ENCODE measurements around the gene RYR1. TPM values are rescaled to one million over a fixed set of nuclear protein-coding genes. Genes with fewer than 3 reads are reported as not detected.

The RYR1 gene
- total RNA-seq, 1 donor from 2014 or later = 9.3 TPM

DNA sequence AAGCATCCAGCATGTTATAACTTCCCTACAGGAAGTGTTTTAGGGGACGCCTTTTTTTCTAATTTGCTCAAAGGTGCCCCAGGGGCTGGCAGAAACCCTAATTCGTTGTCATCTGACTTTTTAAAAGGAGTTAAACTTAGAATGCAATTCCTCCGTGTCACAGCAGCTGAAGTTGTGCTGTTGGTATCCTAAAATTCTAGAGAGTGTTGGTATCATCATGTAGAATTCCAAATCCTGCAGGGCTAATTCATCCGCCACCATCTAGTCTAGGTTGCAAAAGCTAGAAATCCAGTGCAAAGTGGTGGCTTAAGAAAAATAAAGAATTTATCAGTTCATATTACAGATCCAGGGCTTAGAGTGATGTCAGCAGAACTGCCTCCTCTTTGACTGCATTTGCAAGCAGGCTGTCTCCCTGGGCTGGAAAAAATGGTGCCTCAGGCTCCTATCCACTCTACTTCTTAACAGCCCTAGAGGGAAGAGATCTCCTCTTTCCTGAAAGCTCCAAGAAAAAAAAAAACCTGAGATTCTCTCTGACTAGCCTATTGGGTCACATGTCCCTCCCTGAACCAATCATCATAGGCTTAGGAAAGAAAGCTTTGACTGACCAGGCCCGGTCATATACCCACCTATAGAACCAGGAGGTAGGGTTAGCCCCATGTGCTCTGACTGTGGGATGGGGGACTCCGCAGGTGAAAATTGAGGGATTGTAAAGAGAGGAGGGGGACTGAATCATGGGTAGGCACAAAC lies 111.3 kb downstream of the RYR1 start:
- Mint-ChIP-seq H3K4me3 (no peak overlapping the region), H3K27me3 (no peaks in the 10 kb centered on the region), H3K9me3 (peaks cover 5% of the 10 kb centered on the region), H3K27ac (peak overlapping the region; percentile 0), H3K4me1 (ENCODE audit: unreplicated experiment) (peaks cover 6% of the 10 kb centered on the region), H3K36me3 (no peaks in the 10 kb centered on the region)
- no peak for DNase-seq (ENCODE audit: extremely low spot score, unreplicated experiment)
- TF ChIP-seq, protein P1, sequence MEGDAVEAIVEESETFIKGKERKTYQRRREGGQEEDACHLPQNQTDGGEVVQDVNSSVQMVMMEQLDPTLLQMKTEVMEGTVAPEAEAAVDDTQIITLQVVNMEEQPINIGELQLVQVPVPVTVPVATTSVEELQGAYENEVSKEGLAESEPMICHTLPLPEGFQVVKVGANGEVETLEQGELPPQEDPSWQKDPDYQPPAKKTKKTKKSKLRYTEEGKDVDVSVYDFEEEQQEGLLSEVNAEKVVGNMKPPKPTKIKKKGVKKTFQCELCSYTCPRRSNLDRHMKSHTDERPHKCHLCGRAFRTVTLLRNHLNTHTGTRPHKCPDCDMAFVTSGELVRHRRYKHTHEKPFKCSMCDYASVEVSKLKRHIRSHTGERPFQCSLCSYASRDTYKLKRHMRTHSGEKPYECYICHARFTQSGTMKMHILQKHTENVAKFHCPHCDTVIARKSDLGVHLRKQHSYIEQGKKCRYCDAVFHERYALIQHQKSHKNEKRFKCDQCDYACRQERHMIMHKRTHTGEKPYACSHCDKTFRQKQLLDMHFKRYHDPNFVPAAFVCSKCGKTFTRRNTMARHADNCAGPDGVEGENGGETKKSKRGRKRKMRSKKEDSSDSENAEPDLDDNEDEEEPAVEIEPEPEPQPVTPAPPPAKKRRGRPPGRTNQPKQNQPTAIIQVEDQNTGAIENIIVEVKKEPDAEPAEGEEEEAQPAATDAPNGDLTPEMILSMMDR (conservative IDR thresholded peaks at IDR 0.05) = peak; percentile 76

DNA sequence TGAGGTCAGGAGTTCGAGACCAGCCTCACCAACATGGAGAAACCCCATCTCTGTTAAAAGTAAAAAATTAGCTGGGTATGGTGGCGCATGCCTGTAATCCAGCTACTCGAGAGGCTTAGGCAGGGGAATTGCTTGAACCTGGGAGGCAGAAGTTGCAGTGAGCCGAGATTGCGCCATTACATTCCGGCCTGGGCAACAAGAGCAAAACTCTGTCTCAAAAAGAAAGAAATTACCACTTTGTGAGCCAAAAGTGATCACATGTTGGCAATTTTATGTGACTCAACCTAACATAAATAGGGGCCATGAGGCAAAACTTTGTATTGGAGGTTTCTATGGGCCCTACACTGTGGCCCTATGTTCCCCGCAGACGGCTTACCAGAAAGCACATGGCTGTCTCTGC lies 112.1 kb downstream of the RYR1 start:
- TF ChIP-seq, protein P1 (conservative IDR thresholded peaks at IDR 0.05) = no peak
- H3K36me3 Mint-ChIP-seq = no peaks in the 10 kb centered on the region
- H3K4me3 Mint-ChIP-seq = no peak overlapping the region
- H3K27ac Mint-ChIP-seq = no peak overlapping the region
- no peak for DNase-seq (ENCODE audit: extremely low spot score, unreplicated experiment)
- no peaks in the 10 kb centered on the region for H3K27me3 Mint-ChIP-seq
- H3K9me3 Mint-ChIP-seq = peaks cover 5% of the 10 kb centered on the region
- peaks cover 6% of the 10 kb centered on the region for H3K4me1 Mint-ChIP-seq (ENCODE audit: unreplicated experiment)

DNA sequence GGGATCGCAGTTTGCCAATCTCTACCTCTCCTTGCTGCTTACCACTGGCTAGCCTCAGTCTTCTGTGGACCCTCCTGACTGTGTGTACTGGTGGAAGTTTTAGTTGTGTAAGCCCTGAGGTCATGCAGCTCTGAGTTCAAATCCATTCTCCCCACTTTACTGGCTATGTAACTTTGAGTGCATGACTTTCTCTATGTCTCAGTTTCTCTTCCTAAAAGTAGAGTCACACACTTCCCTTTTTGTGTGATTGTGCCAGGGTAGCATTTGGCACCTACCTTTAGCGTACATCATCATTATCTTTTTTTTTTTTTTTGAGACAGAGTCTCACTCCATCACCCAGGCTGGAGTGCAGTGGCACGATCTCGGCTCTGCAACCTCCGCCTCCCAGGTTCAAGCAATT lies 113.9 kb downstream of the RYR1 start:
- peaks cover 6% of the 10 kb centered on the region for H3K4me1 Mint-ChIP-seq (ENCODE audit: unreplicated experiment)
- H3K27me3 Mint-ChIP-seq = peaks cover 4% of the 10 kb centered on the region
- H3K27ac Mint-ChIP-seq = no peak overlapping the region
- peaks cover 5% of the 10 kb centered on the region for H3K9me3 Mint-ChIP-seq
- no peak for DNase-seq (ENCODE audit: extremely low spot score, unreplicated experiment)
- TF ChIP-seq, protein P1 (conservative IDR thresholded peaks at IDR 0.05) = no peak
- no peak overlapping the region for H3K4me3 Mint-ChIP-seq
- H3K36me3 Mint-ChIP-seq = no peaks in the 10 kb centered on the region

DNA sequence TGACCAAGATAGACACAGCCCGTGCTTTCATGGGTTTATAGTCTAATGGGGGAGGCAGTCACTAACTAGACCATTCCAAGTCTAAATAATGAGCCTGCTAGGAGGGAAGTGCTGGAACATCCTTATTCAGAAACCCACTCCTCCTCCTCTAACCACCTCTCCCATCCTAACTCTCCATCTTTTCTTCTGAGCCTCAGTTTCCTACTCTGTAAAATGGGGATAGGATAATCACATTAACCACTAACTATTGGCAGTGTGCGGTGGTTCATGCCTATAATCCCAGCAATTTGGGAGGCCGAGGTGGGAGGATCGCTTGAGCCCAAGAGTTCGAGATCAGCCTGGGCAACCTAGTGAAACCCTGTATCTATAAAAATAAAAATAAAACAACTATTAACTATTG lies 115.6 kb downstream of the RYR1 start:
- no peaks in the 10 kb centered on the region for H3K36me3 Mint-ChIP-seq
- DNase-seq (ENCODE audit: extremely low spot score, unreplicated experiment) = no peak
- H3K9me3 Mint-ChIP-seq = peaks cover 4% of the 10 kb centered on the region
- peaks cover 4% of the 10 kb centered on the region for H3K27me3 Mint-ChIP-seq
- H3K4me1 Mint-ChIP-seq (ENCODE audit: unreplicated experiment) = peaks cover 6% of the 10 kb centered on the region
- TF ChIP-seq, protein P1 (conservative IDR thresholded peaks at IDR 0.05) = no peak
- H3K27ac Mint-ChIP-seq = no peak overlapping the region
- H3K4me3 Mint-ChIP-seq = no peak overlapping the region

DNA sequence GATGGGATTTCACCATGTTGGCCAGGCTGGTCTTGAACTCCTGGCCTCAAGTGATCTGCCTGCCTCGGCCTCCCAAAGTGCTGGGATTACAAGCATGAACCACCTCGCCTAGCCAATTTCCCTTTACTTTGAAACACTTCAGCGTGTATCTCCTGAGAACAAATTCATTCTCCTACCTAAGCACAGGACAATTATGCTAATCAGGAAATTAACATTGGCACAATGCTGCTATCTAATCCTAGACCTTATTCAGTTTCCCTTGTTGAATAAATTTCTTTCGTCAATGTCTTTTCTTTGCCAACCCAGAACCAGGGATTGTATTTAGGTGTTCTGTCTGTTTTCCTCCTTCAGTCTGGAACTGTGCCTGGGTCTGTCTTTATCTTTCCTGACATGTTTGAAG lies 116.5 kb downstream of the RYR1 start:
- H3K4me3 Mint-ChIP-seq = no peak overlapping the region
- H3K4me1 Mint-ChIP-seq (ENCODE audit: unreplicated experiment) = no peaks in the 10 kb centered on the region
- peaks cover 4% of the 10 kb centered on the region for H3K27me3 Mint-ChIP-seq
- H3K9me3 Mint-ChIP-seq = no peaks in the 10 kb centered on the region
- DNase-seq (ENCODE audit: extremely low spot score, unreplicated experiment) = no peak
- TF ChIP-seq, protein P1 (conservative IDR thresholded peaks at IDR 0.05) = no peak
- no peaks in the 10 kb centered on the region for H3K36me3 Mint-ChIP-seq
- no peak overlapping the region for H3K27ac Mint-ChIP-seq
